Suprapubic skin (tissue), 4 donors: ENCODE results near the gene PRKCSH. TPM values are rescaled to one million over a fixed set of nuclear protein-coding genes. Genes with fewer than 3 reads are reported as not detected.
A peak's percentile ranks its signal among the peaks of the same experiment; 100 is the strongest.
"Not testable (repeated sequence)": the region's sequence is repeated elsewhere in the genome, so short reads cannot be mapped to it uniquely, and the experiment has no call there.

Experiments used
- DNase-seq, 2 donors: peaks; one replicate each; pipeline ENCODE4 v3.0.0-alpha.2; 2019; ENCODE audit warnings: low spot score in 2 of 2
- H3K27ac ChIP-seq: fragments of 200-600 bp; sonication (generic); one replicate; pipeline ENCODE4 v1.5.1; 2019
- H3K27me3 ChIP-seq: fragments of 200-600 bp; sonication (generic); one replicate; pipeline ENCODE4 v1.5.1; 2019
- H3K36me3 ChIP-seq: fragments of 200-600 bp; sonication (generic); one replicate; pipeline ENCODE4 v1.5.1; 2019
- H3K4me1 ChIP-seq: fragments of 200-600 bp; sonication (generic); one replicate; pipeline ENCODE4 v1.5.1; 2019
- H3K4me3 ChIP-seq: fragments of 200-600 bp; sonication (generic); one replicate; pipeline ENCODE4 v1.5.1; 2019; ENCODE audit warnings: mild to moderate bottlenecking
- H3K9me3 ChIP-seq: fragments of 200-600 bp; sonication (generic); one replicate; pipeline ENCODE4 v1.5.1; 2019
- EP300 ChIP-seq: sonication (generic); formaldehyde crosslinking; IDR thresholded peaks from one replicate; pipeline ENCODE4 v1.6.1; 2017; ENCODE audit warnings: antibody characterized with exemption
- POLR2A ChIP-seq, 2 donors: fragments of 450-650 bp; IDR thresholded peaks; one replicate each; pipeline ENCODE4 v1.6.1; 2017; ENCODE audit warnings: antibody characterized with exemption in 2 of 2, mild to moderate bottlenecking in 2 of 2, moderate library complexity in 2 of 2
- POLR2AphosphoS5 ChIP-seq, 3 donors: sonication (generic); formaldehyde crosslinking; IDR thresholded peaks; one replicate each; pipeline ENCODE4 v1.6.1; 2017; ENCODE audit warnings: antibody characterized with exemption in 3 of 3
- WGBS: methylation state at CpG from one replicate; pipeline ENCODE4 v1.1.5; 2018; 5-methylcytosine and 5-hydroxymethylcytosine counted together
- total RNA-seq, 4 donors: library from RNA; depleted of rRNA; stranded (reverse); fragments of >200 nt; gene quantifications; one replicate each; pipeline ENCODE4 v1.1.0, GENCODE V29; 2016
- TF ChIP-seq, protein P1 (sequence below), 2 donors: fragments of 200-600 bp in 1 of 2; fragments of 450-650 bp in 1 of 2; sonication (generic) in 1 of 2; IDR thresholded peaks; one replicate each; pipeline ENCODE4 v1.5.1; 2016 to 2019; ENCODE audit warnings: antibody characterized with exemption in 2 of 2, mild to moderate bottlenecking in 1 of 2, moderate library complexity in 1 of 2

PRKCSH gene
- total RNA-seq, 4 donors from 2014 or later, result 119 to 164 (median 124) TPM

DNA sequence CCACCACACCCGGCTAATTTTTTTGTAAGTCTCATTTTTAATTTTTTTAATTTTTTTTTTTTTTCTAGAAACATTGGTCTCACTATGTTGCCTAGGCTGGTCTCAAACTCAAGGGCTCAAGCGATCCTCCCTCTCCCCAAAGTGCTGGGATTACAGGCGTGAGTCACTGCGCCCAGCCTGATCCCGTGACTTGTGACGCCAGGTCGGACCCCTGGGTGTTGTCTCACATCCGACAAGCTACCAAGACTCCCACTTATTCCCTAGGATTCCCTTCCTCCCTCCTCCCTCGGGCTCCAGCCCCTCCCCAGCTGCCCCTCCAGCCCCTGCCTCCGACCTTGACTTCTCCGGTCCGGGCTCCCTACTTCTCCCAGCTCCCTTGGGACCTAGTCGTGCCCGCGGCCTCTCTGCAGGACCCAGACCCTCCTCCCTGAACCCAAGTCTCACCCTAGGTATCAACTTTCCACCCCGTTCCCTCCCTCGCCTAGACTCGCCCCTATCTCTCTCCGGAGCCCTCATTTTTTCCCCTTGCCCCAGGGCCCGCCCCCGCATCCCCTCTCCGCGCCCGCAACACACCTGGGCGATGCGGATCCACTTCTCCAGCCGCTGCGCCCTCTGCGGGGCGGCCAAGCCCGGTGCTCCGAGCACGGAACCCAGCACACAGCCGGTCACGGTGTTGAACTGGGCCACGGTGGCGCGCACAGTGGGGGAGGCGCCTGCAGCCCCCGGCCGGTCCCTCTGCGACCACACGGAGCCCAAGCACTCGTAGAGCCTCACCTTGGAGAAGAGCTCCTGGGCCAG is 29.4 kb upstream of the PRKCSH start:
- no peaks in the 10 kb centered on the region for H3K36me3 ChIP-seq
- H3K4me1 ChIP-seq, result peaks cover 8% of the 10 kb centered on the region
- TF ChIP-seq EP300, result no peak
- TF ChIP-seq, protein P1, sequence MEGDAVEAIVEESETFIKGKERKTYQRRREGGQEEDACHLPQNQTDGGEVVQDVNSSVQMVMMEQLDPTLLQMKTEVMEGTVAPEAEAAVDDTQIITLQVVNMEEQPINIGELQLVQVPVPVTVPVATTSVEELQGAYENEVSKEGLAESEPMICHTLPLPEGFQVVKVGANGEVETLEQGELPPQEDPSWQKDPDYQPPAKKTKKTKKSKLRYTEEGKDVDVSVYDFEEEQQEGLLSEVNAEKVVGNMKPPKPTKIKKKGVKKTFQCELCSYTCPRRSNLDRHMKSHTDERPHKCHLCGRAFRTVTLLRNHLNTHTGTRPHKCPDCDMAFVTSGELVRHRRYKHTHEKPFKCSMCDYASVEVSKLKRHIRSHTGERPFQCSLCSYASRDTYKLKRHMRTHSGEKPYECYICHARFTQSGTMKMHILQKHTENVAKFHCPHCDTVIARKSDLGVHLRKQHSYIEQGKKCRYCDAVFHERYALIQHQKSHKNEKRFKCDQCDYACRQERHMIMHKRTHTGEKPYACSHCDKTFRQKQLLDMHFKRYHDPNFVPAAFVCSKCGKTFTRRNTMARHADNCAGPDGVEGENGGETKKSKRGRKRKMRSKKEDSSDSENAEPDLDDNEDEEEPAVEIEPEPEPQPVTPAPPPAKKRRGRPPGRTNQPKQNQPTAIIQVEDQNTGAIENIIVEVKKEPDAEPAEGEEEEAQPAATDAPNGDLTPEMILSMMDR (IDR thresholded peaks at IDR 0.05), result peak in 1 of 2 donors; percentile 34
- H3K27me3 ChIP-seq, result peaks cover 11% of the 10 kb centered on the region
- H3K4me3 ChIP-seq, result no peak overlapping the region
- no peak overlapping the region for H3K27ac ChIP-seq
- 46% methylated on average over 34 of the region's 44 CpGs for WGBS
- H3K9me3 ChIP-seq, result no peaks in the 10 kb centered on the region
- DNase-seq, result no peak

DNA sequence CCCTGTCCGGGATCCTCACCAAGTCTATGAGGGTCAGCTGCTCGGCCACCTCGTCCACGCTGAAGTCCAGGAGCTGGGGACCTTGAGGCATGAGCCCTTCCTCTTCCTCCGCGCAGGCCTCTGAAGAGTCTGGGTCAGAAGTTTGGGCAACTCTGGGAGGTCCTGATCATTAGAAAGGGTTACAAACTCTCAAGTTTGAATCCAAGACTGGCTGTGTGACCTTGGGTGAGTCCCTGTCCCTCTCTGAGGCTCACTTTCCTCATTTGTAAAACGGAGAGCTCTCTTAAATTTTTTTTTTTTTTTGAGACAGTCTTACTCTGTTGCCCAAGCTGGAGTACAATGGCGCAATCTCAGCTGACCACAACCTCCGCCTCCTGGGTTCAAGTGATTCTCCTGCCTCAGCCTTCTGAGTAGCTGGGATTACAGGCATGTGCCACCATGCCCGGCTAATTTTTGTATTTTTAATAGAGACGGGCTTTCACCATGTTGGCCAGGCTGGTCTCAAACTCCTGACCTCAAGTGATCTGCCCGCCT is 28.7 kb upstream of the PRKCSH start:
- not testable (repeated sequence) for H3K27ac ChIP-seq, H3K9me3 ChIP-seq, H3K36me3 ChIP-seq, H3K4me1 ChIP-seq, H3K4me3 ChIP-seq, DNase-seq
- WGBS, result 82% methylated on average over 12 of the region's 12 CpGs
- peaks cover 11% of the 10 kb centered on the region for H3K27me3 ChIP-seq

DNA sequence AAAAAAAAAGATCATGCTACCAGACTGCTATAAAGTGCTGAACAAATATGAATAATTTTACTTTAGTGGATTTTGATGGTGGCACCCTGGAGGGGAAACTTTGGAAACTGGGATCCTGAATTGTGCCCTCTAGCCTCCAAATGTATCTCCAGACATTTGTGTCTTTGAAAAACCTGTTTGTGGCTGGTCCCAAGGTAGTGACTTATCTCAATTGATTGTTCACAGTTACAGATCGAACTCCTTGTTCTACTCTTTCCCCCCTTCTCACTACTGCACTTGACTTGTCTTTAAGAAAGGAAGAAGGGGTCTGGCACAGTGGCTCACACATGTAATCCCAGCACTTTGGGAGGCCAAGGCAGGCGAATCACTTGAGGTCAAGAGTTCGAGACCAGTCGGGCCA is 26.8 kb upstream of the PRKCSH start:
- no peak overlapping the region for H3K4me3 ChIP-seq
- no peak overlapping the region for H3K27ac ChIP-seq
- WGBS, result 82% methylated on average over 4 of the region's 4 CpGs
- DNase-seq, result no peak
- H3K4me1 ChIP-seq, result peaks cover 8% of the 10 kb centered on the region
- TF ChIP-seq, protein P1 (IDR thresholded peaks at IDR 0.05), result no peak
- H3K9me3 ChIP-seq, result no peaks in the 10 kb centered on the region
- no peaks in the 10 kb centered on the region for H3K36me3 ChIP-seq
- H3K27me3 ChIP-seq, result peaks cover 11% of the 10 kb centered on the region

DNA sequence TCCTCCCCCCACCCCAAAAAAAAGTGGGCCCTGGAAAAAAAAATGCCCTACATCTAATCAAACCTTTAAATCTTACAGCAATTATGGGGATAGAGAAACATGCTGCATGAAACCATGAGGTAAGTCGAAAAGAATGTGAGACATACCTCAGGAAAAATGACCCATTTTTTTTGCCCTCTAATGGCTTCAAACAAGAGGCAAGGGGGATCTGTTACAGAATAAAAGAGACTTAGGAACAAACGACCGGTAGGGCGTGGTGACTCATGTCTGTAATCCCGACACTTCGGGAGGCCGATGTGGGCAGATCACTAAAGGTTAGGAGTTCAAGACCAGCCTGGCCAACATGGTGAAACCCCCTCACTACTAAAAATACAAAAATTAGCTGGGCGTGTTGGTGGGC is 24.8 kb upstream of the PRKCSH start:
- H3K4me3 ChIP-seq, result no peak overlapping the region
- H3K4me1 ChIP-seq, result peaks cover 8% of the 10 kb centered on the region
- no peaks in the 10 kb centered on the region for H3K9me3 ChIP-seq
- no peak overlapping the region for H3K27ac ChIP-seq
- no peak for DNase-seq
- H3K27me3 ChIP-seq, result peaks cover 11% of the 10 kb centered on the region
- TF ChIP-seq, protein P1 (IDR thresholded peaks at IDR 0.05), result no peak
- TF ChIP-seq POLR2AphosphoS5 (IDR thresholded peaks at IDR 0.05) (no peak), POLR2A (IDR thresholded peaks at IDR 0.05) (no peak), EP300 (no peak)
- no peaks in the 10 kb centered on the region for H3K36me3 ChIP-seq
- WGBS, result 61% methylated on average over 8 of the region's 8 CpGs

DNA sequence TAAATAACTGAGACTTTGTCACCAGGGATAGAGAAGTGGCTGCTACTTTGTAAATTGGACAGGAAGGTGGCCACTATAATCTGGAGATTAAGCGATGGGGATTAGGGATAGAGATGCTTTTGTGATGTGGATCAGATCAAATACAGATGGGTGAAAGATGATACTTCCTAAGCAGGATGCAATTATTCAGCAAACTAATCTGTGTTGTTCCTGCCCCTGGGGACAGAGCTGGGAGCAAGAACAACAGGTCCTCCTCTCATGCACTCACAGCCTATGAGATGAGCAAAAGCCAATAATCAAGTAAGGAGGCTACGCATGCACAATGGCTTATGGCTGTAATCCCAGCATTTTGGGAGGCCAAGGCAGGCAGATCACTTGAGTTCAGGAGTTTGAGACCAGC is 20.9 kb upstream of the PRKCSH start:
- TF ChIP-seq, protein P1 (IDR thresholded peaks at IDR 0.05), result no peak
- TF ChIP-seq EP300 (no peak), POLR2A (IDR thresholded peaks at IDR 0.05) (no peak), POLR2AphosphoS5 (IDR thresholded peaks at IDR 0.05) (no peak)
- no peaks in the 10 kb centered on the region for H3K36me3 ChIP-seq
- H3K27me3 ChIP-seq, result peaks cover 16% of the 10 kb centered on the region
- H3K27ac ChIP-seq, result no peak overlapping the region
- H3K4me1 ChIP-seq, result peaks cover 14% of the 10 kb centered on the region
- 69% methylated on average over 2 of the region's 2 CpGs for WGBS
- DNase-seq, result no peak
- H3K4me3 ChIP-seq, result no peak overlapping the region
- H3K9me3 ChIP-seq, result no peaks in the 10 kb centered on the region
